ENCODE results near the gene BRAF.
"Not testable (repeated sequence)": the region's sequence is repeated elsewhere in the genome, so short reads cannot be mapped to it uniquely, and the experiment has no call there.

The BRAF gene

DNA sequence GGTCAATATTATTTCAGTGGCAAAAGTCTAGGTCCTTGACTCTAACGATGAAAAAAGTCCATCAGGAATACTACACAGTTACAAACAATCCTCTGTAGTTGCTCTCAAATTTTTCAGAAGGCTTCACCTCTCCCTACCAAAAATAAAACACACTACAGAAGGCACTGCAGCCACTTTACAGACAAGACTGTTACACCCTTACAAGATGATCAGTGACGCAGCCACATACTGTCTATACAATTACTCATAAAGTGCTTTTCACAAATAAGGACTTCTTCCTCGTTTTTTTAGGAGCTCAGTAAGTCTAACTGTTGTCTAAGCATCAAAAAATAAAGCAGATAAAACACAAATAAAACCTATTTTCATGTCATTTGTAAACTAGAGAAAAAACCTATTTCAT is 201.2 kb downstream of the BRAF start:
- DNase-seq: no peak
- intact Hi-C loops (cut with DNase I): no loop called here

DNA sequence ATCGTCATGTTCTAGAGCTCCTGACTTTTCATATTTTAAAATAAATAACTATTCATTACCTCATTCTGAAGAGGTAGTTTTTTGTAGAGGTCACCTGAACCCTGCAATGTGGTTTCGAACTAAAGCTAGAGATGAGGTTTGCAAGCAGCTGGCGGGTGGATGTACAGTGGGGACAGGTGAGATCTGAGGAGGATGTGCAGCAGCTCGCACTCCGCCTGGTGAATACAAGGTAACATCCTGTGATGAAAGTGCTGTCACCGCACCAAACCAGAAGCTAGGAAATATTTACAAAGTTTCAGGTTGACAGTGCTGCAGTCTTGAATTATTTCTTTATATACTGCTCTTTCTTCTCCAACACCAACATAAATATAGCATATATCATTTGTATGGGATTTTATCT is 201.7 kb downstream of the BRAF start:
- no peak for DNase-seq
- intact Hi-C loops (cut with DNase I): no loop called here

DNA sequence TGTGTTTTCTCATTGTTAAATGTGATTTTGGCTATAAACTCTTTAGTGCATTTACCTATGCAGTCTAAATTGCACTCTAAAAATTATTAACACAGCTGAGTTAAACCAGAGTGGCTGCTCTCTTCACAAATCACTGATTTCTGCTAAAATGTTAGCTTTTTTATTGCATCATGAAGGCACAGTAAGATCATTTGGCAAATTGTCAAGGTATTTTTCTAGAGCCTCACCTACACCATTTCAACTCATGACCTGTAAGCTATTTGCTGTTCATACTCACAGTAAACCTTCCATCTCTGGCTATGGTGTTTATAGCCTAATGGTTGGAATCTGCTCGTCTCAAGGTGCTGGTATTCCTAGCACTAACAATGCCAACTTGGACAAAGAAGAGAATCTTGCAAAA is 202.5 kb downstream of the BRAF start:
- no peak for DNase-seq
- intact Hi-C loops (cut with DNase I): no loop called here

- no peak for DNase-seq
- intact Hi-C loops (cut with DNase I): no loop called here
Measured at GRCh38 chr7:140719721-140720120, 205.0 kb downstream of the BRAF start.

GRCh38 chr7:140714331-140715040 is 210.2 kb downstream of the BRAF start:
- intact Hi-C loops (cut with DNase I): no loop called here
- no peak for DNase-seq

DNA sequence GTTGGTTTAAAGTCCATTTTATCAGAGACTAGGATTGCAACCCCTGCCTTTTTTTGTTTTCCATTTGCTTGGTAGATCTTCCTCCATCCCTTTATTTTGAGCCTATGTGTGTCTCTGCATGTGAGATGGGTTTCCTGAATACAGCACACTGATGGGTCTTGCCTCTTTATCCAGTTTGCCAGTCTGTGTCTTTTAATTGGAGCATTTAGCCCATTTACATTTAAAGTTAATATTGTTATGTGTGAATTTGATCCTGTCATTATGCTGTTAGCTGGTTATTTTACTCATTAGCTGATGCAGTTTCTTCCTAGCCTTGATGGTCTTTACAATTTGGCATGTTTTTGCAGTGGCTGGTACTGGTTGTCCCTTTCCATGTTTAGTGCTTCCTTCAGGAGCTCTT is 212.3 kb downstream of the BRAF start:
- DNase-seq; intact Hi-C loops (cut with DNase I): not testable (repeated sequence)

GRCh38 chr7:140708764-140709163 is 216.0 kb downstream of the BRAF start:
- DNase-seq; intact Hi-C loops (cut with DNase I): not testable (repeated sequence)

- intact Hi-C loops (cut with DNase I): no loop called here
- no peak for DNase-seq
Measured at GRCh38 chr7:140707132-140707531, 217.6 kb downstream of the BRAF start.

DNA sequence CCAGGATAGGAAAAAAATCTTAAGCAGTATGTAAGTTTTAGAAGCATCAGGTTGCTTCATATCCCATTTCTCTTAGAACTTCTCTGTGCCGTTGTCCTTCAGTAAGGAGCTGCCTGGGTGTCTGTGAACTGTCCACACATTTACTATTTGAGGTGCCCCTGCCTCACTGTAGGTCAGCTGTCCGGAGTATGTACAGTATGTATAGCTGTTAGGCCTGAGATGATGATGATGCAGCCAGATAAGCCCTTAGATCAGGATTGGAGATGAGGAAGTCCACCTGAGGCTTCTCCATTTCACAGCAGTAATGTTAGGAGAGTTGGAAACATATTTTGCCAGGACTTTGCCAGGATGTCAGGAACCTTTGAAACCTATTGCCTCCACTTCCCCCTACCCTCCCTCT is 220.5 kb downstream of the BRAF start:
- no peak for DNase-seq
- intact Hi-C loops (cut with DNase I): no loop called here

- DNase-seq: no peak
- intact Hi-C loops (cut with DNase I): no loop called here
Measured at GRCh38 chr7:140702774-140703173, 222.0 kb downstream of the BRAF start.

- intact Hi-C loops (cut with DNase I): no loop called here
- peak in 3 of 10 donors; percentile 11 to 80 (median 74) for DNase-seq
Measured at GRCh38 chr7:140698477-140698876, 226.3 kb downstream of the BRAF start.

DNA sequence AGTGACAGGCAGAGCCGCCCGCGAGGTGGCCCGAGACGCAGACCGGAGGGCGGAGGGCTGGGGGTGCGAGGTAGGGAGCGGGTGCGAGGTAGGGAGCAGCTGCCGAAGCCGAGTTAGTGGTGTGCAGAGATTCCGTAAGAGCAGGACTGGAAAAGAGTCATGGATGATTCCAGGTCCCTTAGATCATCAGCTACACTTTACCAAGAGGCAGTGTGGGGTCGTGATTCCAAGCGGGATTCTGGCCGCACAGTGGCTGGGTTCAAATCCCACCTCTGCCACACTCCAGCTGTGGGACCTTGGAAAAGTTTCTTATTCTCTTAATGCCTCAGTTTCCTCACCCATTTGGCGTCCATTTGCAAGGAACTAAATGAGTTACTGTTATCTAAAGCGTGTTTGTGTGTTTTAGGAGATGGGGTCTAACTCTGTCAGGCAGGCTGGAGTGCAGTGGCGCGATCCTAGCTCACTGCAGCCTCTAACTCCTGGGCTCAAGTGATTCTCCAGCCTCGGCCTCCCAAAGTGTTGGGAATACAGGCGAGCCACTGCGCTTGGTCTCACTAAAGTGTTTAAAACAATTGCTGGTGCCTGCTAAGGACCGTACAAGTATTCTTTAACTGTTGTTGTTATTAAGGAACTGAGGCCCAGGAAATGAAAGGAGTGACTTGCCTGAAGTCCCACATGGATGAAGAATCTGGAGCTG is 227.1 kb downstream of the BRAF start:
- peak in 3 of 10 donors; percentile 13 to 86 (median 43) for DNase-seq
- intact Hi-C loops (cut with DNase I): loop anchor here (1.0 kb wide), 1 partner anchor 227 kb away; the partner anchor contains the start of gene BRAF

DNA sequence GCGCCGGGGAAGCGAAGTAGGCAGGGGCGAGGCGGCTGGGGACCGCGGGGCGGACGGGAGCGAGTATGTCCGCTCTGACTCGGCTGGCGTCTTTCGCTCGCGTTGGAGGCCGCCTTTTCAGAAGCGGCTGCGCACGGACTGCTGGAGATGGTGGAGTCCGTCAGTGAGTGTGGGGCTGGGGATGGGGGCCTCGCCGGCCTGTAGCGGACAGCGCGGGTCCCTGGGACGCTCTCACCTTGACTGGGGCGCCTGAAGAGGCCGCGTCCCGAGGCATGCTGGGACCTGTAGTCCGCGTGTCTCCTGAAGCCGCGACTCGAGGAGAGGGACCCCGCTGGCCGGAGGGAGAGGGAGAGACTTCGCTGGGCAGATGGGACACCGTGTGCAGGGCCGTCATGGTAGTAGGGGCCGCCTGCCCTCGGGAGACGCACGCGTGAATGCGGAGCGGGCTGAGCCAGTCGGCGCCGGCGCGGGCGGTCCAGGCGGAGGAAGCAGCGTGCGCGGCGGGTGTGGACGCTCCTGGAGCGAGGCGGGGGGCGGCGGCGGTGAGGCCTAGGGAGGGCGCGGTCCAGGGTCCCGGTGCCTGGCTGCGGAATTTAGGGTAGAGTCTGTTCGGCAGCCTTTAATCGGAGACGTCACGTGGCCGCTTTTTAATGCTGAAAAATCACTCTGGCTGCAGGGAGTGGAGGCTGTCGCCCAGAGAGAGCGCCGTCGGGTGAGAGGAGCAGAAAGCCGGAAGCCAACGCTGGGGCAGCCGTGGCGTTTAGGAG is 227.9 kb downstream of the BRAF start, which contains the start of gene NDUFB2:
Gene NDUFB2, plus strand, starts transcription at position 29 of the 767 bp plus-strand sequence. Its CDS starts 37 bp downstream, at position 66.
- peak in 9 of 10 donors; percentile 76 to 98 (median 83) for DNase-seq
- intact Hi-C loops (cut with DNase I): loop anchor here (1.0 kb wide), 1 partner anchor 227 kb away; the partner anchor contains the start of gene BRAF

GRCh38 chr7:140696024-140696679 is 228.6 kb downstream of the BRAF start:
- DNase-seq: peak in 9 of 10 donors; percentile 92 to 99 (median 97)
- intact Hi-C loops (cut with DNase I): no loop called here

- intact Hi-C loops (cut with DNase I): no loop called here
- DNase-seq: peak in 2 of 10 donors; percentile 12 to 34
Measured at GRCh38 chr7:140695381-140695780, 229.3 kb downstream of the BRAF start.

DNA sequence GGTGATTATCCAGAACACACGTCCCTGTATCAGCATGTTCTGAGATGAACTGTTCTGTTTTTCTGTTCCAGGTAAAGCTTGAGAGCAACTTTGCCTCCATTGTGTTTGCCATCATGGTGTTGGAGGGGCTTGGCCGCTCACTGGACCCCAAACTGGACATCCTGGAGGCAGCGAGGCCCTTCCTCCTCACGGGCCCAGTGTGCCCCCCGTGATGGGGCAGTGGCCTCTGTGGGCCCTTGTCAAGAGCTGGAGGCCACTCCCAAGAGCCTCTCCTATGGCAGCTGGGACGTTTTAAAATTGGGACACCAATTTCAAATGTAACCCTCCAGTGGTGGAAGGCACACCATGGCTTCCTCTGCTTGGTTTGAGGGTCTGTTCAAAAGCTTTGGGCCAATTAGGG is 230.1 kb downstream of the BRAF start:
- peak in 1 of 10 donors; percentile 56 for DNase-seq
- intact Hi-C loops (cut with DNase I): no loop called here

DNA sequence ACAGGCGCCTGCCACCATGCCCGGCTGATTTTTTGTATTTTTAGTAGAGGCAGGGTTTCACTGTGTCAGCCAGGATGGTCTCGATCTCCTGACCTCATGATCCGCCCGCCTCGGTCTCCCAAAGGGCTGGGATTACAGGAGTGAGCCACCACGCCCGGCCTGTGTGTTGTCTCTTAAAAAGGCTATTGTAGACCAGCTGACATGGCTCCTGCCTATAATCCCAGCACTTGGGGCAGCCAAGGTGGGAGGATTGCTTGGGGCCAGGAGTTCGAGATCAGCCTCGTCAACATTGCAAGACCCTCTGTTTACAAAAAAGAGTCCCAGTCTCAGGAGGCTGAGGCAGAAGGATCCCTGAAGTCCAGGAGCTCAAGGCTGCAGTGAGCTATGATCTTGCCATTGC is 230.9 kb downstream of the BRAF start:
- intact Hi-C loops (cut with DNase I): not testable (repeated sequence)
- peak in 1 of 10 donors; percentile 76 for DNase-seq

- DNase-seq: peak in 1 of 10 donors; percentile 67
- intact Hi-C loops (cut with DNase I): no loop called here
Measured at GRCh38 chr7:140691376-140692045, 233.2 kb downstream of the BRAF start.

- peak in 1 of 10 donors; percentile 74 for DNase-seq
- intact Hi-C loops (cut with DNase I): no loop called here
Measured at GRCh38 chr7:140689199-140690152, 235.3 kb downstream of the BRAF start.
